ENCODE measurements around the gene NXF2B. TPM values are rescaled to one million over a fixed set of nuclear protein-coding genes. Genes with fewer than 3 reads are reported as not detected.
"Not testable (repeated sequence)": the region's sequence is repeated elsewhere in the genome, so short reads cannot be mapped to it uniquely, and the experiment has no call there.

The NXF2B gene, protein sequence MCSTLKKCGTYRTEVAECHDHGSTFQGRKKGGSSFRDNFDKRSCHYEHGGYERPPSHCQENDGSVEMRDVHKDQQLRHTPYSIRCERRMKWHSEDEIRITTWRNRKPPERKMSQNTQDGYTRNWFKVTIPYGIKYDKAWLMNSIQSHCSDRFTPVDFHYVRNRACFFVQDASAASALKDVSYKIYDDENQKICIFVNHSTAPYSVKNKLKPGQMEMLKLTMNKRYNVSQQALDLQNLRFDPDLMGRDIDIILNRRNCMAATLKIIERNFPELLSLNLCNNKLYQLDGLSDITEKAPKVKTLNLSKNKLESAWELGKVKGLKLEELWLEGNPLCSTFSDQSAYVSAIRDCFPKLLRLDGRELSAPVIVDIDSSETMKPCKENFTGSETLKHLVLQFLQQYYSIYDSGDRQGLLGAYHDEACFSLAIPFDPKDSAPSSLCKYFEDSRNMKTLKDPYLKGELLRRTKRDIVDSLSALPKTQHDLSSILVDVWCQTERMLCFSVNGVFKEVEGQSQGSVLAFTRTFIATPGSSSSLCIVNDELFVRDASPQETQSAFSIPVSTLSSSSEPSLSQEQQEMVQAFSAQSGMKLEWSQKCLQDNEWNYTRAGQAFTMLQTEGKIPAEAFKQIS
- polyA plus RNA-seq (2013): not detected in 2 replicates

DNA sequence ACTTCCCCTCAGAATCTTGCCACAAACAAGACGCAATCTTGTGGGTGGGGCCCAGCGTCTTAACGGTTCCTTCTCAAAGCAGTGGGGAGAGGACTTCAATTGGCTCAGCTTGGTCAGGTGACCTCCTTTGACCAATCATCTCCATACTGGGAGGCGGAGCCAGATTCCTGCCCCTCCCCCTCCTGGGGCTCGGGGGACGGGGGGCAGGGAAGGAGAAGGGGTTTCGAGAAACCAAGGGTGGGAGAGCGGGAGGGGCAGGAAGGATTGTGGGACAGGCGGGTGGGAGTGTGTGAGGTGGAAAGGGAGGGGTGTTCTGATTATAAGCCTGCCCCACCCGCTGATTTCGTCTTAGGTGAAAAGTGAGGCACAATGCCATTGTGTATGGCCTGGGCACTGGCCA, at the start of gene NXF2B:
TSS of gene NXF2B (minus strand) at position 101 of the 400 bp plus-strand sequence. CDS start 59,972 bp downstream, outside the sequence.
- H2BK12ac ChIP-seq (ENCODE audit: low read length); H3K79me2 ChIP-seq (ENCODE audit: control insufficient read depth, insufficient read depth, low read length, poor library complexity); H3K4ac ChIP-seq (ENCODE audit: low read depth, low read length); H3K36me3 ChIP-seq (ENCODE audit: control insufficient read depth in 1 of 2, insufficient read depth in 2 of 2, low read length in 2 of 2); H2BK120ac ChIP-seq (ENCODE audit: insufficient read depth, low read length, poor library complexity); H3K27ac ChIP-seq (ENCODE audit: low read depth, low read length); H3K4me1 ChIP-seq (ENCODE audit: control insufficient read depth in 1 of 2, insufficient read depth in 2 of 2, low read length in 2 of 2); H2AFZ ChIP-seq (ENCODE audit: insufficient read depth, low read length, poor library complexity); H3K4me2 ChIP-seq (ENCODE audit: low read length); H3K18ac ChIP-seq (ENCODE audit: low read length); H3K9ac ChIP-seq (ENCODE audit: low read length); H3K79me1 ChIP-seq (ENCODE audit: low read length); H3K9me3 ChIP-seq (ENCODE audit: insufficient read depth, low read depth, low read length); H2BK5ac ChIP-seq (ENCODE audit: low read depth, low read length, poor library complexity); H4K8ac ChIP-seq (ENCODE audit: low read depth, low read length); H3K14ac ChIP-seq (ENCODE audit: low read length); H3K27me3 ChIP-seq (ENCODE audit: insufficient read depth, low read length); H4K12ac ChIP-seq (ENCODE audit: low read depth, low read length); H3K23ac ChIP-seq (ENCODE audit: low read length); H3K4me3 ChIP-seq (ENCODE audit: low read depth, low read length); H2AK5ac ChIP-seq (ENCODE audit: low read length); DNase-seq; H4K91ac ChIP-seq (ENCODE audit: low read depth, low read length): not testable (repeated sequence)
- WGBS (ENCODE audit: extremely low coverage, insufficient coverage, insufficient read length): no CpG with 5 or more reads among the region's 11 CpGs

DNA sequence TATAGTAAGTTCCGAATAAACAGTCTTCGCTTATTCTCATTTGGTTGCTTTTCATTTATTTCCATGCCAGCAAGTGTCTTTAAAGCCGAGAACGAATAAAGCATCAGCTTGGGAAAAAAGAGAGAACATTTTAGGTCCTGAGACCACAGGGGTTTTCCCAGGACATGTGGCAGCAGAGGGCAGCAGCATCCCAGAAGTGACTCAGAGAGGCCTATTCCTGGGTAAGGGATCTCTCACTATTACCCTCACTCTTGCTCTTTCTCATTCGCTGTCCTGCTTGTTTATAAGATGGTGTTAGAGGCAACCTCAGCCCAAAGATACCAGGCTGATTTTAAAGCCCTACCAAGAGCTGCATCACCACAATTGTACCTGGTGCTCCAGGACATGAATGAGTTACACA, 39.0 kb upstream of the NXF2B start:
- not testable (repeated sequence) for H3K9me3 ChIP-seq (ENCODE audit: insufficient read depth, low read depth, low read length); H4K12ac ChIP-seq (ENCODE audit: low read depth, low read length); H3K4me1 ChIP-seq (ENCODE audit: control insufficient read depth in 1 of 2, insufficient read depth in 2 of 2, low read length in 2 of 2); H2BK120ac ChIP-seq (ENCODE audit: insufficient read depth, low read length, poor library complexity); H3K79me1 ChIP-seq (ENCODE audit: low read length); H3K4ac ChIP-seq (ENCODE audit: low read depth, low read length); H3K18ac ChIP-seq (ENCODE audit: low read length); H3K4me2 ChIP-seq (ENCODE audit: low read length); H3K36me3 ChIP-seq (ENCODE audit: control insufficient read depth in 1 of 2, insufficient read depth in 2 of 2, low read length in 2 of 2); H3K79me2 ChIP-seq (ENCODE audit: control insufficient read depth, insufficient read depth, low read length, poor library complexity); H3K14ac ChIP-seq (ENCODE audit: low read length); H4K8ac ChIP-seq (ENCODE audit: low read depth, low read length); H2BK12ac ChIP-seq (ENCODE audit: low read length); DNase-seq; H4K91ac ChIP-seq (ENCODE audit: low read depth, low read length); H2BK5ac ChIP-seq (ENCODE audit: low read depth, low read length, poor library complexity); H3K27me3 ChIP-seq (ENCODE audit: insufficient read depth, low read length); H2AFZ ChIP-seq (ENCODE audit: insufficient read depth, low read length, poor library complexity); H3K4me3 ChIP-seq (ENCODE audit: low read depth, low read length); H3K23ac ChIP-seq (ENCODE audit: low read length); H3K27ac ChIP-seq (ENCODE audit: low read depth, low read length); H2AK5ac ChIP-seq (ENCODE audit: low read length); H3K9ac ChIP-seq (ENCODE audit: low read length)
- WGBS (ENCODE audit: extremely low coverage, insufficient coverage, insufficient read length): no CpG with 5 or more reads among the region's 5 CpGs

DNA sequence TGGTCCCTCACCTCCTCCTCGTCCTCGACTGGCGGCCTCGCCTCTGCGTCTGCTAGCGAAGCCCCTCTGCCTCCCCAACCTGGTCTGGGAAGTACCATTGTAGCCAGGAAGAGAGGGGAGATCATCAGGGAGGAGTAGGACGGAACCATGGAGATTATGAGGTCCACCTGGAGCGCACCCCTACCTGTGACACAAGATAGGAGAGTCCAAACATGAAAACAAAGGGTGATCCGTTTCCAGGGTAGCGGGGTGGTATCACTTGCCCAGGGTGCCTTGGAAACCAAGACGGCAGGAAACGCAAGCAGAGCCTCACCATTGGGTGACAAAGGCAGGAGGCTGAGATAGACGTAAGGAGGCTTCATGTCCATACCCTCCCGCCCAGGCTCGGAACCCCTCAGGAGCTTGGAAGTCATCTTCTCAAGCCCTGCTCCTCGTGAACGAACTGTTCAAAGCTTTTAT, 32.0 kb upstream of the NXF2B start, which contains the start of gene TCP11X2:
TSS of gene TCP11X2 (minus strand) at position 51 of the 459 bp plus-strand sequence.
- H2BK5ac ChIP-seq (ENCODE audit: low read depth, low read length, poor library complexity); H4K91ac ChIP-seq (ENCODE audit: low read depth, low read length); H4K12ac ChIP-seq (ENCODE audit: low read depth, low read length); H3K18ac ChIP-seq (ENCODE audit: low read length); H3K4ac ChIP-seq (ENCODE audit: low read depth, low read length); H2AK5ac ChIP-seq (ENCODE audit: low read length); H2BK120ac ChIP-seq (ENCODE audit: insufficient read depth, low read length, poor library complexity); H3K36me3 ChIP-seq (ENCODE audit: control insufficient read depth in 1 of 2, insufficient read depth in 2 of 2, low read length in 2 of 2); H4K8ac ChIP-seq (ENCODE audit: low read depth, low read length); H3K4me1 ChIP-seq (ENCODE audit: control insufficient read depth in 1 of 2, insufficient read depth in 2 of 2, low read length in 2 of 2); H2BK12ac ChIP-seq (ENCODE audit: low read length); H3K9me3 ChIP-seq (ENCODE audit: insufficient read depth, low read depth, low read length); H2AFZ ChIP-seq (ENCODE audit: insufficient read depth, low read length, poor library complexity); H3K79me2 ChIP-seq (ENCODE audit: control insufficient read depth, insufficient read depth, low read length, poor library complexity); H3K14ac ChIP-seq (ENCODE audit: low read length); H3K79me1 ChIP-seq (ENCODE audit: low read length); H3K4me3 ChIP-seq (ENCODE audit: low read depth, low read length); H3K23ac ChIP-seq (ENCODE audit: low read length); H3K27ac ChIP-seq (ENCODE audit: low read depth, low read length); H3K9ac ChIP-seq (ENCODE audit: low read length); H3K27me3 ChIP-seq (ENCODE audit: insufficient read depth, low read length); H3K4me2 ChIP-seq (ENCODE audit: low read length); DNase-seq: not testable (repeated sequence)
- WGBS (ENCODE audit: extremely low coverage, insufficient coverage, insufficient read length): no CpG with 5 or more reads among the region's 17 CpGs

- H3K14ac ChIP-seq (ENCODE audit: low read length); H3K27me3 ChIP-seq (ENCODE audit: insufficient read depth, low read length); H4K8ac ChIP-seq (ENCODE audit: low read depth, low read length); H3K4me3 ChIP-seq (ENCODE audit: low read depth, low read length); H2AK5ac ChIP-seq (ENCODE audit: low read length); DNase-seq; H4K91ac ChIP-seq (ENCODE audit: low read depth, low read length); H3K79me1 ChIP-seq (ENCODE audit: low read length); H2BK12ac ChIP-seq (ENCODE audit: low read length); H3K23ac ChIP-seq (ENCODE audit: low read length); H3K9ac ChIP-seq (ENCODE audit: low read length); H3K9me3 ChIP-seq (ENCODE audit: insufficient read depth, low read depth, low read length); H3K4me1 ChIP-seq (ENCODE audit: control insufficient read depth in 1 of 2, insufficient read depth in 2 of 2, low read length in 2 of 2); H3K4me2 ChIP-seq (ENCODE audit: low read length); H3K36me3 ChIP-seq (ENCODE audit: control insufficient read depth in 1 of 2, insufficient read depth in 2 of 2, low read length in 2 of 2); H3K18ac ChIP-seq (ENCODE audit: low read length); H3K4ac ChIP-seq (ENCODE audit: low read depth, low read length); H3K79me2 ChIP-seq (ENCODE audit: control insufficient read depth, insufficient read depth, low read length, poor library complexity); H2BK120ac ChIP-seq (ENCODE audit: insufficient read depth, low read length, poor library complexity); H2BK5ac ChIP-seq (ENCODE audit: low read depth, low read length, poor library complexity); H3K27ac ChIP-seq (ENCODE audit: low read depth, low read length); H2AFZ ChIP-seq (ENCODE audit: insufficient read depth, low read length, poor library complexity); H4K12ac ChIP-seq (ENCODE audit: low read depth, low read length): not testable (repeated sequence)
- no CpG with 5 or more reads among the region's 3 CpGs for WGBS (ENCODE audit: extremely low coverage, insufficient coverage, insufficient read length)
These were observed 30.4 kb upstream of the NXF2B start for GRCh38 chrX:102470215-102470614.

All from trophoblast cell (in vitro differentiated cells and primary cell).